ENCODE data around the gene PUSL1.

GRCh38 chr1:1290238-1290731 lies 18.1 kb upstream of the PUSL1 start:
- TF ChIP-seq CTCF (optimal IDR thresholded peaks at IDR 0.05 in 1 of 3, IDR thresholded peaks at IDR 0.05 in 1 of 3, conservative IDR thresholded peaks at IDR 0.05 in 1 of 3; ENCODE audit: extremely low read depth in 1 of 3, insufficient read depth in 2 of 3, low read length in 3 of 3), result peak; percentile 55 to 93 (median 85)
- TF ChIP-seq EZH2 (IDR thresholded peaks at IDR 0.05; ENCODE audit: low read length), result no peak

All from keratinocyte (primary cell).